HUES48 (cell line): ENCODE measurements around the gene SYT12.
"Not testable (repeated sequence)": the region's sequence is repeated elsewhere in the genome, so short reads cannot be mapped to it uniquely, and the experiment has no call there.

Source experiments
- H3K27ac ChIP-seq: one replicate; pipeline ENCODE4 v1.7.0; 2013; ENCODE audit warnings: low read depth, low read length, inconsistent platforms
- H3K27me3 ChIP-seq: 2 replicates; pipeline ENCODE4 v1.6.1; 2013; ENCODE audit warnings: mild to moderate bottlenecking, low read length; ENCODE audit not compliant: control insufficient read depth, insufficient read depth
- H3K36me3 ChIP-seq: 2 replicates; pipeline ENCODE4 v1.6.1; 2013; ENCODE audit warnings: low read length; ENCODE audit not compliant: control insufficient read depth, insufficient read depth
- H3K4me1 ChIP-seq: 2 replicates; pipeline ENCODE4 v1.6.1; 2013; ENCODE audit warnings: mild to moderate bottlenecking, low read length; ENCODE audit not compliant: control insufficient read depth, insufficient read depth
- H3K4me3 ChIP-seq: 2 replicates; pipeline ENCODE4 v1.5.1; 2013; ENCODE audit warnings: mild to moderate bottlenecking, low read depth, low read length
- H3K9ac ChIP-seq: 2 replicates; pipeline ENCODE4 v1.6.1; 2013; ENCODE audit warnings: mild to moderate bottlenecking, low read depth, low read length, moderate library complexity
- H3K9me3 ChIP-seq: 2 replicates; pipeline ENCODE4 v1.6.1; 2013; ENCODE audit warnings: low read length; ENCODE audit not compliant: control insufficient read depth, insufficient read depth

The SYT12 gene

GRCh38 chr11:66981976-66982578 is 40.9 kb upstream of the SYT12 start:
- Histone ChIP-seq H3K4me1 (no peaks in the 10 kb centered on the region), H3K27ac (no peak overlapping the region), H3K4me3 (no peak overlapping the region), H3K36me3 (no peaks in the 10 kb centered on the region), H3K27me3 (no peaks in the 10 kb centered on the region), H3K9me3 (peaks cover 2% of the 10 kb centered on the region; the same call in 1 of the 2 replicates), H3K9ac (no peak overlapping the region)

GRCh38 chr11:66983275-66983924 is 39.5 kb upstream of the SYT12 start:
- Histone ChIP-seq H3K9ac (no peak overlapping the region), H3K36me3 (no peaks in the 10 kb centered on the region), H3K9me3 (peaks cover 2% of the 10 kb centered on the region; the same call in 1 of the 2 replicates), H3K27me3 (no peaks in the 10 kb centered on the region), H3K4me1 (peaks cover 6% of the 10 kb centered on the region), H3K4me3 (no peak overlapping the region), H3K27ac (no peak overlapping the region)

- Histone ChIP-seq H3K9ac (no peak overlapping the region), H3K27me3 (no peaks in the 10 kb centered on the region), H3K9me3 (no peaks in the 10 kb centered on the region), H3K4me3 (no peak overlapping the region), H3K36me3 (no peaks in the 10 kb centered on the region), H3K27ac (no peak overlapping the region), H3K4me1 (peaks cover 6% of the 10 kb centered on the region)
These were observed 37.3 kb upstream of the SYT12 start for GRCh38 chr11:66985508-66986177.

- Histone ChIP-seq H3K27ac (no peak overlapping the region), H3K36me3 (no peaks in the 10 kb centered on the region), H3K27me3 (no peaks in the 10 kb centered on the region), H3K9ac (no peak overlapping the region), H3K4me1 (peaks cover 6% of the 10 kb centered on the region), H3K9me3 (no peaks in the 10 kb centered on the region), H3K4me3 (no peak overlapping the region)
These were observed 36.8 kb upstream of the SYT12 start for GRCh38 chr11:66986178-66986545.

- no peak overlapping the region for H3K9ac ChIP-seq
- H3K9me3 ChIP-seq = no peaks in the 10 kb centered on the region
- H3K27me3 ChIP-seq = no peaks in the 10 kb centered on the region
- H3K4me3 ChIP-seq = no peak overlapping the region
- no peak overlapping the region for H3K27ac ChIP-seq
- H3K4me1 ChIP-seq = peaks cover 6% of the 10 kb centered on the region
- H3K36me3 ChIP-seq = no peaks in the 10 kb centered on the region
These were observed 35.7 kb upstream of the SYT12 start for GRCh38 chr11:66987158-66987620.

- Histone ChIP-seq H3K4me1 (peaks cover 6% of the 10 kb centered on the region), H3K9ac (no peak overlapping the region), H3K9me3 (no peaks in the 10 kb centered on the region), H3K27me3 (no peaks in the 10 kb centered on the region), H3K27ac (no peak overlapping the region), H3K4me3 (no peak overlapping the region), H3K36me3 (no peaks in the 10 kb centered on the region)
These were observed 34.9 kb upstream of the SYT12 start for GRCh38 chr11:66987924-66988637.

GRCh38 chr11:66988741-66989140 is 34.2 kb upstream of the SYT12 start:
- not testable (repeated sequence) for H3K4me1 ChIP-seq, H3K27ac ChIP-seq, H3K9ac ChIP-seq, H3K36me3 ChIP-seq, H3K9me3 ChIP-seq, H3K4me3 ChIP-seq, H3K27me3 ChIP-seq

GRCh38 chr11:66989360-66989759 is 33.6 kb upstream of the SYT12 start:
- H3K27me3 ChIP-seq, H3K9ac ChIP-seq, H3K27ac ChIP-seq, H3K4me3 ChIP-seq, H3K9me3 ChIP-seq, H3K4me1 ChIP-seq, H3K36me3 ChIP-seq: not testable (repeated sequence)

- Histone ChIP-seq H3K9ac (no peak overlapping the region), H3K36me3 (no peaks in the 10 kb centered on the region), H3K9me3 (no peaks in the 10 kb centered on the region), H3K4me3 (no peak overlapping the region), H3K4me1 (peaks cover 6% of the 10 kb centered on the region), H3K27me3 (no peaks in the 10 kb centered on the region), H3K27ac (no peak overlapping the region)
These were observed 30.9 kb upstream of the SYT12 start for GRCh38 chr11:66992041-66992440.

- H3K27me3 ChIP-seq = no peaks in the 10 kb centered on the region
- no peak overlapping the region for H3K27ac ChIP-seq
- H3K9me3 ChIP-seq = no peaks in the 10 kb centered on the region
- no peak overlapping the region for H3K4me3 ChIP-seq
- H3K4me1 ChIP-seq = no peaks in the 10 kb centered on the region; the same call in 1 of the 2 replicates
- no peak overlapping the region for H3K9ac ChIP-seq
- H3K36me3 ChIP-seq = no peaks in the 10 kb centered on the region
These were observed 26.2 kb upstream of the SYT12 start for GRCh38 chr11:66996609-66997273.
